ENCODE measurements around the gene THUMPD3.
A peak's percentile ranks its signal among the peaks of the same experiment; 100 is the strongest.

Gene THUMPD3

DNA sequence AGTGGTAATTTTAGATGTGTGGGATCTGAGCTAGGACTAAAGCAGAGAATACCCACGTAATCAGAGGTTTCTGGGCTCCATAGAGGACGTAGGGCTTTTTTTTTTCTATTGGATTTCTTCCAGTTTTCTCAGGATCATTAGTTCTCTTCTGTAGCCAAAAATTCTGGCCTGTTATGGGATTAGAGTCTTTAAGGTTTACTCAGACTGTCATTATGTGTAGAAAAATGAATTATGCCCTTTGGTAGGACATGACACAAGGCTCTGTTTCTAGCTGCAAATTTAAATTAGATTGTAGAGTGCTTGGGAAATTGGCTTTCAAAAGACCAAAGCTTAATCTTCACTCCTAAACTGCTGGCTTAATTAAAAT, 36.5 kb downstream of the THUMPD3 start:
- H3K27me3 ChIP-seq (replicated peaks; ENCODE audit: control insufficient read depth, insufficient read depth, low read length) = no peaks in the 10 kb centered on the region
- TF ChIP-seq, protein P1, sequence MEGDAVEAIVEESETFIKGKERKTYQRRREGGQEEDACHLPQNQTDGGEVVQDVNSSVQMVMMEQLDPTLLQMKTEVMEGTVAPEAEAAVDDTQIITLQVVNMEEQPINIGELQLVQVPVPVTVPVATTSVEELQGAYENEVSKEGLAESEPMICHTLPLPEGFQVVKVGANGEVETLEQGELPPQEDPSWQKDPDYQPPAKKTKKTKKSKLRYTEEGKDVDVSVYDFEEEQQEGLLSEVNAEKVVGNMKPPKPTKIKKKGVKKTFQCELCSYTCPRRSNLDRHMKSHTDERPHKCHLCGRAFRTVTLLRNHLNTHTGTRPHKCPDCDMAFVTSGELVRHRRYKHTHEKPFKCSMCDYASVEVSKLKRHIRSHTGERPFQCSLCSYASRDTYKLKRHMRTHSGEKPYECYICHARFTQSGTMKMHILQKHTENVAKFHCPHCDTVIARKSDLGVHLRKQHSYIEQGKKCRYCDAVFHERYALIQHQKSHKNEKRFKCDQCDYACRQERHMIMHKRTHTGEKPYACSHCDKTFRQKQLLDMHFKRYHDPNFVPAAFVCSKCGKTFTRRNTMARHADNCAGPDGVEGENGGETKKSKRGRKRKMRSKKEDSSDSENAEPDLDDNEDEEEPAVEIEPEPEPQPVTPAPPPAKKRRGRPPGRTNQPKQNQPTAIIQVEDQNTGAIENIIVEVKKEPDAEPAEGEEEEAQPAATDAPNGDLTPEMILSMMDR (IDR thresholded peaks at IDR 0.05; ENCODE audit: insufficient read depth, low read length, poor library complexity, severe bottlenecking) = no peak
- H3K4me3 ChIP-seq (replicated peaks; ENCODE audit: low read depth, low read length) = peak overlapping the region; percentile 92
- H3K36me3 ChIP-seq (ENCODE audit: control insufficient read depth, insufficient read depth, low read length) = no peaks in the 10 kb centered on the region
- no peak for DNase-seq (ENCODE audit: extremely low read depth, insufficient read length)

DNA sequence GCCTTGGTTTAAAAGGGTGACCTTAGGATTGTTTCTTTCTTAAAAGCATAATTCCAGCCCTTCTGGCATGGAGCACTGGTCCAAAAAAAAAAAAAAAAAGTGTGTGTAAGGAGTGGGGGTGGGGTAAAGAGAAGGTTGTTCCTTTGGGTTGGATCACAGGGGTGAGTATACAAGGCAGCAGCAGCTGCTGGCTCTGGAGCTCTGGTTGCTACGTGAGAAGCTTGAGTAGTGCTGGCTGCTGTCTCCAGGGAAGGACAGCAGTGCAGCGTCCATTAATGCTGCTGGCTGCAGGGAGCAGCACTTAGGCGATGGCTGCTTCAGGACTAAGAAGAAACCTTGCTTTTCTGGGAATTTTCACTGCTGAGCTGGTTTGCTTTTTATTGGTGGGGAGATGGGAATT, 36.9 kb downstream of the THUMPD3 start:
- no peaks in the 10 kb centered on the region for H3K36me3 ChIP-seq (ENCODE audit: control insufficient read depth, insufficient read depth, low read length)

DNA sequence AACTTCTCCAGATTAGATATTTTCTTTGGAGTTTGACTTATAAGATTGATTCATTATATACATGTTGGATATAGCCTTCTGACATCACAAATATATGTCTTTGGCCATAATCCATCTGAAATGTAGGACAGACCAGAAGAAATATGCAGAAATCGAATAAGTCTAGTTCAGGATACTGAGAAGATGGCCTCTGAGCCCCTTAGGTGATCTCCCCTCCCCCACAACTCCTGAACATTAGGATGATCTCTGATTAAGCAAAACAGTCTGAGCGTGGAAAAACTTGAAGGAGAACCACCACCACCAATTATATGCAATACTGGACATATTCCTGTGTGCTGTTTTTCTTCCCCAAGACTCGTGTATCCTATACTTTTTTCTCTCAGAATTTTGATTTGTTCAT, 37.8 kb downstream of the THUMPD3 start:
- no peaks in the 10 kb centered on the region for H3K36me3 ChIP-seq (ENCODE audit: control insufficient read depth, insufficient read depth, low read length)
- H3K4me3 ChIP-seq (replicated peaks; ENCODE audit: low read depth, low read length) = peak overlapping the region; percentile 92; the same call in 1 of the 2 replicates
- TF ChIP-seq, protein P1 (IDR thresholded peaks at IDR 0.05; ENCODE audit: insufficient read depth, low read length, poor library complexity, severe bottlenecking) = no peak
- DNase-seq (ENCODE audit: extremely low read depth, insufficient read length) = no peak
- no peaks in the 10 kb centered on the region for H3K27me3 ChIP-seq (replicated peaks; ENCODE audit: control insufficient read depth, insufficient read depth, low read length)

More for the DNA sequence above, 36.9 kb downstream of the THUMPD3 start:
- Histone ChIP-seq H3K27me3 (replicated peaks; ENCODE audit: control insufficient read depth, insufficient read depth, low read length) (no peaks in the 10 kb centered on the region), H3K4me3 (replicated peaks; ENCODE audit: low read depth, low read length) (peak overlapping the region; percentile 92)
- TF ChIP-seq, protein P1 (IDR thresholded peaks at IDR 0.05; ENCODE audit: insufficient read depth, low read length, poor library complexity, severe bottlenecking) = no peak
- no peak for DNase-seq (ENCODE audit: extremely low read depth, insufficient read length)

DNA sequence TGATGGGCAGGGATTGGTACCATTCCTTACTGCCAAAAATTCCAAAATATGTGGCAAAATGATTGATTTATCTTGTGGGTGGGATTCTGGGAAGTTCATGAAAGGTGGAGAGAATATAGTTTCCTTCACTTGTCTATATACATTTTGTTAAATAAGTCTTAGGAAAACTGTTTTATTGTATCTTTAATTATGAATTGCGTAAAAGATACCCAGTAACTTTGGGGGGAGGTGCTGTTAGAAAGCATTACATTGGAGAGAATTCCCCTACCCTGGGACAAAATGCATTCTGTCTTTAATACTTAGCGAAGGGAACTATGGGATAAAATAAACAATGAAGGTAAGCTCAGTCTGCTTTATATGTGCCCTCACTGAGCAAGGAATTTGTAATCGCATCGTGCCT, 39.1 kb downstream of the THUMPD3 start:
- no peak for DNase-seq (ENCODE audit: extremely low read depth, insufficient read length)

DNA sequence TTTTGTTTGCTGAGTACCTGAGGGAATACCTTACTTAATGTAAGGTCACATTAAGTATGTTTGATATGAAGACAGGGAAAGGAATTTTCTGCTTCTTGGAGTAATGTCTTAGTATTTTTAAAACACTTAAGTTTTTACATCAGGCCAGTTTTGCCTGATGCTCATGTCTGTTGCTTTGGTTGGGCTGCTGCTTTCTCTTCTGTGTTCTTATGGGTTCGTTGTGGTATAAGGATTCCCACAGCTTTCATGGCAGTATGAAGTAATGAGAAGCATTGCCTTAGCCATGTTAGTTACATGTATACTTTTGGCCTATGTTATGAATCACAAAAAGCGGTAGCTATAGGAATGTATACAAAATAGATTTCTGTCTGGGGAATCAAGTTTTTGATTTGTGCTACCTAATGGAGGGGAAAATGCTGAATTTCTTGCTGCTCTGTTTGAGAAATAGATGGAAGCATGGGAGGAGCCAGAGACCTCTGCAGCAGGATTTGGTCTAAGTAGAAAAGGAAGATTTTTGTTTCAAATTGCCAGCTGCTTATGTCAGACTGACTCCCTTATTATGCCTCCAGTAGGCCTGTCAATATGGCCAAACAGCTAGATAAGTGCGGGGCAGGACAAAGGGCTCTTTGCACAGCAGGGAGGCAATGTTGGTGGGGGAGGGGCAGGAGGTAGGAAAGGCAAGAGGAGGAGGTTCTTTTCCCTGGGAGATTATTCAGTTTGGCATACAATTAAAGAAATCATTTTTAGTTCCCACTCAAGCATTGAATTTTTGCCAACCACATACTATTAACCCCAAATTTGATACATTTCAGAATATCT, 39.8 kb downstream of the THUMPD3 start:
- no peak overlapping the region for H3K4me3 ChIP-seq (replicated peaks; ENCODE audit: low read depth, low read length)
- no peaks in the 10 kb centered on the region for H3K27me3 ChIP-seq (replicated peaks; ENCODE audit: control insufficient read depth, insufficient read depth, low read length)
- H3K36me3 ChIP-seq (ENCODE audit: control insufficient read depth, insufficient read depth, low read length) = no peaks in the 10 kb centered on the region
- TF ChIP-seq, protein P1 (IDR thresholded peaks at IDR 0.05; ENCODE audit: insufficient read depth, low read length, poor library complexity, severe bottlenecking) = no peak
- DNase-seq (ENCODE audit: extremely low read depth, insufficient read length) = no peak

More for the DNA sequence above, 39.1 kb downstream of the THUMPD3 start:
- TF ChIP-seq, protein P1 (IDR thresholded peaks at IDR 0.05; ENCODE audit: insufficient read depth, low read length, poor library complexity, severe bottlenecking) = no peak
- Histone ChIP-seq H3K36me3 (ENCODE audit: control insufficient read depth, insufficient read depth, low read length) (no peaks in the 10 kb centered on the region), H3K4me3 (replicated peaks; ENCODE audit: low read depth, low read length) (no peak overlapping the region), H3K27me3 (replicated peaks; ENCODE audit: control insufficient read depth, insufficient read depth, low read length) (no peaks in the 10 kb centered on the region)

Data from GM06990 (cell line).